Osteoblast (primary cell): Measurements from ENCODE around the gene FAAP100. TPM values are rescaled to one million over a fixed set of nuclear protein-coding genes. Genes with fewer than 3 reads are reported as not detected.

Source experiments
- DNase-seq: peaks from one replicate; pipeline ENCODE4 v3.0.0; 2011; ENCODE audit warnings: low spot score, mixed read lengths; ENCODE audit not compliant: insufficient read length; ENCODE audit errors: missing footprints
- H2AFZ ChIP-seq: 2 replicates; pipeline ENCODE4 v1.6.0; 2011; ENCODE audit warnings: mild to moderate bottlenecking, low read length
- H3K27ac ChIP-seq: 2 replicates; pipeline ENCODE4 v1.5.1; 2011; ENCODE audit warnings: mild to moderate bottlenecking, low read depth, low read length, moderate library complexity
- H3K27me3 ChIP-seq: 2 replicates; pipeline ENCODE4 v1.6.0; 2012; ENCODE audit warnings: mild to moderate bottlenecking, control low read depth, inconsistent platforms, low read length, moderate library complexity; ENCODE audit not compliant: insufficient read depth
- H3K36me3 ChIP-seq: 2 replicates; pipeline ENCODE4 v1.5.1; 2011; ENCODE audit warnings: mild to moderate bottlenecking, low read length, control low read depth, moderate library complexity; ENCODE audit not compliant: insufficient read depth
- H3K4me1 ChIP-seq: 2 replicates; pipeline ENCODE4 v1.5.1; 2011; ENCODE audit warnings: mild to moderate bottlenecking, low read length, control low read depth, moderate library complexity; ENCODE audit not compliant: insufficient read depth
- H3K4me2 ChIP-seq: 2 replicates; pipeline ENCODE4 v1.6.0; 2011; ENCODE audit warnings: mild to moderate bottlenecking, low read length; ENCODE audit not compliant: insufficient read depth
- H3K4me3 ChIP-seq: fragments of 200-600 bp; sonication (generic); 3 replicates; pipeline ENCODE4 v1.5.1; 2012; ENCODE audit warnings: mild to moderate bottlenecking, low read length, inconsistent platforms; ENCODE audit not compliant: insufficient read depth
- H3K79me2 ChIP-seq: 2 replicates; pipeline ENCODE4 v1.6.0; 2012; ENCODE audit warnings: mild to moderate bottlenecking, low read length, control low read depth, inconsistent platforms; ENCODE audit not compliant: insufficient read depth
- H3K9me3 ChIP-seq: 2 replicates; pipeline ENCODE4 v1.5.1; 2011; ENCODE audit warnings: low read depth, low read length, control low read depth
- H4K20me1 ChIP-seq: 2 replicates; pipeline ENCODE4 v1.6.0; 2012; ENCODE audit warnings: mild to moderate bottlenecking, low read length, control low read depth; ENCODE audit not compliant: insufficient read depth
- CTCF ChIP-seq: IDR thresholded peaks from 2 replicates; pipeline ENCODE4 v1.5.1; 2011; ENCODE audit warnings: mild to moderate bottlenecking, low read depth, low read length, moderate library complexity; ENCODE audit errors: extremely low read depth
- small RNA-seq: library from RNA; depleted of rRNA; stranded (forward); fragments of <200 nt; gene quantifications from one replicate; pipeline ENCODE3, GENCODE V24; 2012
- total RNA-seq: library from RNA; depleted of rRNA; stranded (reverse); fragments of >200 nt; gene quantifications from 2 replicates; pipeline ENCODE4 v1.2.3, GENCODE V29; 2012

FAAP100 gene
- total RNA-seq, 1 donor: 44.5 TPM

- Histone ChIP-seq H4K20me1 (no peaks in the 10 kb centered on the region), H3K4me1 (peaks cover 10% of the 10 kb centered on the region), H3K36me3 (no peaks in the 10 kb centered on the region), H2AFZ (no peak overlapping the region), H3K79me2 (no peaks in the 10 kb centered on the region), H3K4me3 (no peak overlapping the region), H3K27me3 (peaks cover 14% of the 10 kb centered on the region), H3K9me3 (no peaks in the 10 kb centered on the region), H3K4me2 (no peak overlapping the region), H3K27ac (no peak overlapping the region)
- no peak for DNase-seq
- no peak for TF ChIP-seq CTCF
Measured at GRCh38 chr17:81489998-81490992, 61.9 kb downstream of the FAAP100 start.

Small RNAs within 50 kb of the gene (small RNA-seq; reads per million reads assigned to genes)
- gene RF00019: not detected

Other genes with a start within 250 kb of the FAAP100 start
- gene BAHCC1, start 156.9 kb downstream of the FAAP100 start, total RNA-seq: 11.2 and 11.5 TPM in 2 replicates
- 10,373 and 13,273 TPM in 2 replicates for gene ACTG1, start 39.6 kb downstream of the FAAP100 start, total RNA-seq
- 2.9 and 5.1 TPM in 2 replicates for gene FSCN2, start 24.0 kb downstream of the FAAP100 start, total RNA-seq
- 97.8 and 118 TPM in 2 replicates for gene NPLOC4, start 84.8 kb upstream of the FAAP100 start, total RNA-seq
- 2.9 and 11.5 TPM in 2 replicates for gene TSPAN10, start 84.8 kb upstream of the FAAP100 start, total RNA-seq
- gene PDE6G, start 104.2 kb upstream of the FAAP100 start, total RNA-seq: not detected in 2 replicates
- 21.0 and 21.5 TPM in 2 replicates for gene OXLD1, start 114.3 kb upstream of the FAAP100 start, total RNA-seq
- gene CCDC137, start 114.4 kb upstream of the FAAP100 start, total RNA-seq: 4.7 and 5.6 TPM in 2 replicates
- gene ARL16, start 131.4 kb upstream of the FAAP100 start, total RNA-seq: 24.5 and 26.1 TPM in 2 replicates
- gene HGS, start 131.7 kb upstream of the FAAP100 start, total RNA-seq: 100 and 110 TPM in 2 replicates
- 6.2 and 8.8 TPM in 2 replicates for gene MRPL12, start 151.0 kb upstream of the FAAP100 start, total RNA-seq
- 7.6 and 8.3 TPM in 2 replicates for gene SLC25A10, start 159.9 kb upstream of the FAAP100 start, total RNA-seq